Kidney (tissue), 14 donors: ENCODE data around the gene ADGRL3. TPM values are rescaled to one million over a fixed set of nuclear protein-coding genes. Genes with fewer than 3 reads are reported as not detected.

Experiments used
- DNase-seq, 5 donors: peaks; one replicate each; pipeline ENCODE4 v3.0.0-alpha.2; 2013 to 2020
- FAIRE-seq: peaks from 2 replicates; lab custom pipeline; 2012; peaks lifted over from hg19 to GRCh38; lab: Jason Lieb, UNC
- H3K27ac ChIP-seq, 2 donors: one replicate each; pipeline ENCODE4 v1.7.0; 2013; ENCODE audit warnings: low read depth in 2 of 2, low read length in 2 of 2, inconsistent platforms in 1 of 2
- H3K27me3 ChIP-seq: one replicate; pipeline ENCODE4 v1.7.1; 2013; ENCODE audit warnings: low read length, inconsistent platforms; ENCODE audit not compliant: control insufficient read depth, insufficient read depth
- H3K36me3 ChIP-seq, 3 donors: one replicate each; pipeline versions ENCODE4 v1.7.0 to v1.7.1; 2013; ENCODE audit warnings: low read length in 3 of 3, control low read depth in 1 of 3, inconsistent platforms in 1 of 3; ENCODE audit not compliant: insufficient read depth in 3 of 3, control insufficient read depth in 2 of 3
- H3K4me1 ChIP-seq, 3 donors: one replicate each; pipeline versions ENCODE4 v1.7.0 to v1.7.1; 2013; ENCODE audit warnings: low read length in 3 of 3, inconsistent platforms in 1 of 3, low read depth in 1 of 3; ENCODE audit not compliant: control insufficient read depth in 2 of 3, insufficient read depth in 2 of 3
- H3K4me3 ChIP-seq, 3 donors: one replicate each; pipeline versions ENCODE4 v1.7.0 to v1.8.1; 2013; ENCODE audit warnings: low read length in 3 of 3, control low read depth in 1 of 3, inconsistent platforms in 1 of 3
- H3K9ac ChIP-seq, 3 donors: one replicate each; pipeline versions ENCODE4 v1.7.0 to v1.7.1; 2013; ENCODE audit warnings: low read length in 3 of 3, control low read depth in 1 of 3, inconsistent platforms in 1 of 3
- H3K9me3 ChIP-seq, 3 donors: one replicate each; pipeline versions ENCODE4 v1.7.0 to v1.7.1; 2013; ENCODE audit warnings: low read length in 3 of 3, control low read depth in 1 of 3, inconsistent platforms in 1 of 3; ENCODE audit not compliant: control insufficient read depth in 2 of 3, insufficient read depth in 1 of 3
- intact Hi-C: fragments of 100-400 bp; cut with DNase I; formaldehyde crosslinking; loops from one replicate; pipeline ENCODE4 v1.11.1; 2022
- polyA plus RNA-seq: library from polyadenylated mRNA; stranded (reverse); fragments of 350-450 nt; fragmentation: Illumina TruSeq; extraction: RNeasy Lipid Tissue Mini Kit (QIAGEN cat#74804); gene quantifications from one replicate; pipeline ENCODE4 v1.2.3, GENCODE V29; 2014; ENCODE audit warnings: low read depth, low replicate concordance; ENCODE audit not compliant: insufficient read depth
- total RNA-seq: library from RNA; stranded (reverse); fragmentation: NEBNext Ultra II Directional; extraction: Animal tissue kit (Norgen Biotek cat#: 25700); gene quantifications from one replicate; pipeline ENCODE4 v1.2.1, GENCODE V29; 2021
- TF ChIP-seq, protein P1 (sequence below): IDR thresholded peaks from 3 replicates; pipeline ENCODE4 v1.5.1; 2012; ENCODE audit warnings: mild to moderate bottlenecking, moderate library complexity, borderline replicate concordance; ENCODE audit not compliant: insufficient read depth; ENCODE audit errors: extremely low read depth
- donor health status: control.
- donor health status: control.
- donor health status: control.
- donor health status: control.
- donor health status: control.
- donor health status: DM: yes; HTN: yes; CAD: no.
- donor health status: Normal renal cell carcinoma (clear cell type).

The ADGRL3 gene
- total and polyA plus RNA-seq, 2 donors from 2014 or later: 1.3 to 8.9 TPM

DNA sequence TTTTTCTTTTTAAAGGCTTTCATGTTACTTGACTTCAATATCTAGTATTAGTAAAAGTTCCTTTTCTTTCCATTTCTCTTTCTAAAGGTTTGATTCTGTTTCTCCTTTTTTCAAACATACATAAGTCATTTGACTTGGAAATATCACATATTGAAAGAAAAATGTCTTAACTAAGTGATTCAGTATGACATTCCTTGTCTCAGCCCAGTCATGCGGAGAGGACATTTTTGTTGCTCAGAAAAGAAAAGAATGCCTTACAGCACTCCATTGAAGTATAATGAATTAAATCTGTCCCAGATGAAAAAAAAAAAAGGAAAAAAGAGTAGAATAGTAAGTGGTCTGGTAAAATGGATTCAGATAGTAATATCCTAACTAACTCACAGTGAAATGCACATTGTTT is 466.1 kb downstream of the ADGRL3 start:
- Histone ChIP-seq H3K36me3 (no peaks in the 10 kb centered on the region), H3K27me3 (no peaks in the 10 kb centered on the region), H3K4me3 (no peak overlapping the region), H3K9ac (no peak overlapping the region), H3K27ac (no peak overlapping the region), H3K9me3 (peaks cover 0 to 9% (median 6%) of the 10 kb centered on the region in 3 donors), H3K4me1 (no peaks in the 10 kb centered on the region)
- intact Hi-C loops: no loop called here
- FAIRE-seq: no peak
- TF ChIP-seq, protein P1, sequence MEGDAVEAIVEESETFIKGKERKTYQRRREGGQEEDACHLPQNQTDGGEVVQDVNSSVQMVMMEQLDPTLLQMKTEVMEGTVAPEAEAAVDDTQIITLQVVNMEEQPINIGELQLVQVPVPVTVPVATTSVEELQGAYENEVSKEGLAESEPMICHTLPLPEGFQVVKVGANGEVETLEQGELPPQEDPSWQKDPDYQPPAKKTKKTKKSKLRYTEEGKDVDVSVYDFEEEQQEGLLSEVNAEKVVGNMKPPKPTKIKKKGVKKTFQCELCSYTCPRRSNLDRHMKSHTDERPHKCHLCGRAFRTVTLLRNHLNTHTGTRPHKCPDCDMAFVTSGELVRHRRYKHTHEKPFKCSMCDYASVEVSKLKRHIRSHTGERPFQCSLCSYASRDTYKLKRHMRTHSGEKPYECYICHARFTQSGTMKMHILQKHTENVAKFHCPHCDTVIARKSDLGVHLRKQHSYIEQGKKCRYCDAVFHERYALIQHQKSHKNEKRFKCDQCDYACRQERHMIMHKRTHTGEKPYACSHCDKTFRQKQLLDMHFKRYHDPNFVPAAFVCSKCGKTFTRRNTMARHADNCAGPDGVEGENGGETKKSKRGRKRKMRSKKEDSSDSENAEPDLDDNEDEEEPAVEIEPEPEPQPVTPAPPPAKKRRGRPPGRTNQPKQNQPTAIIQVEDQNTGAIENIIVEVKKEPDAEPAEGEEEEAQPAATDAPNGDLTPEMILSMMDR: no peak
- peak in 2 of 5 donors; percentile 22 to 31 for DNase-seq

DNA sequence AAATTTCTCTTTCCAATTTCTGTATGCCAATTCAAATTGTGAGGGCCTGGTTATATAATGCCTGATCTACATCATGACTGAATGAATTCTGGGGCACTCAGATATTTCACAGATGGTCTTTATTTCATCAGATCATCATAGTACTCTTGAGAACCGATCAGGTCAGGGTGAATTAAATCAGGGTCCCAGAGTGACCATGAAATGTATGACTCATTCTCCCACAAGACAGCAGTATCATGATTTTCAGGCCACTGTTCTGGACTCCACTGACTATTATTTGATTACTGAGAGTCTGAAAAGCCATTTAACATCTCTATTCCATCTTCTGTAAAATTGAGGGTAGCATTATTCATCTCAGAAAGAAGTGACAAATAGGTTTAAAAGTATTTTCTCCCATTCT is 471.5 kb downstream of the ADGRL3 start:
- no peak for FAIRE-seq
- H3K9me3 ChIP-seq: peaks cover 0 to 6% (median 5%) of the 10 kb centered on the region in 3 donors
- H3K4me3 ChIP-seq: no peak overlapping the region
- DNase-seq: no peak
- TF ChIP-seq, protein P1: no peak
- no peak overlapping the region for H3K27ac ChIP-seq
- H3K36me3 ChIP-seq: no peaks in the 10 kb centered on the region
- intact Hi-C loops: no loop called here
- H3K9ac ChIP-seq: no peak overlapping the region
- H3K4me1 ChIP-seq: no peaks in the 10 kb centered on the region
- H3K27me3 ChIP-seq: no peaks in the 10 kb centered on the region

DNA sequence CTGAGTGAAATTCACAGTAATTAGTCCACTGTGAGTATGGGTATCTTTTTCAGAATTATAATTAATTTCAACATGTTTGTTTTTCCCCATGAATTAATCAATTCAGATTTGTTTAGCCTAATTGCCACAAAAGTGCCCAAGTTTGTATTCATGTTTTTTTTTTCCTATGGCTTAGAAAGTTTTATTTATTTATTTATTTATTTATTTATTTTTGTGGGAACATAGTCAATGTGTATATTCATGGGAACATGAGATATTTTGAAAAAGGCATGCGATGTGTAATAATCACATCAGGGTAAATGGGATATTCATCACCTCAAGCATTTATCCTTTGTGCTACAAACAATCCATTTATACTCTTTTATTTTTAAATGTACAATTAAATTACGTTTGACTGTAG is 475.3 kb downstream of the ADGRL3 start:
- Histone ChIP-seq H3K9me3 (peaks cover 0 to 3% (median 3%) of the 10 kb centered on the region in 3 donors), H3K9ac (no peak overlapping the region), H3K27ac (no peak overlapping the region), H3K4me1 (no peaks in the 10 kb centered on the region), H3K36me3 (no peaks in the 10 kb centered on the region), H3K27me3 (no peaks in the 10 kb centered on the region), H3K4me3 (no peak overlapping the region)
- DNase-seq: no peak
- FAIRE-seq: peak; percentile 13
- TF ChIP-seq, protein P1: no peak
- intact Hi-C loops: no loop called here

DNA sequence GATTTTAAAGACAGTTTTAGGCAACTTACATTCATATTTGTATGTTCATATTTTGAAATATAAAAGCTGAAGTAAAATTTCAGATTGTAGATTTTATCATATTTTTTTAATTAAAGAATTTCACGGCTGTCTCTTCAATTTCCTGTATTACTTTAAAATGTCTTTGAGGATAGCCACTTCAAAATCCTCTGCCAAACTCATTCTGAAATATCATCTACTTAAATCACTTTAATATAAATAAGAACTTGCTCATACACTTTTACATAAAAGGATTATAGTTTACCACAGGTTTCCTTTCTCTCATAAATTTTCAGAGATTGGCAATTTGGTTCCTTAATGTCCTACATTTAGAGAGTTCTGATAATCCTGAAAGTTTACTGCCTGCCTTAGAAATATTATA is 478.2 kb downstream of the ADGRL3 start:
- Histone ChIP-seq H3K27ac (no peak overlapping the region), H3K27me3 (no peaks in the 10 kb centered on the region), H3K4me1 (no peaks in the 10 kb centered on the region), H3K9me3 (no peaks in the 10 kb centered on the region), H3K9ac (no peak overlapping the region), H3K4me3 (no peak overlapping the region), H3K36me3 (no peaks in the 10 kb centered on the region)
- DNase-seq (no peak), FAIRE-seq (no peak)
- intact Hi-C loops: no loop called here
- TF ChIP-seq, protein P1: no peak
